GM18870 (cell line): ENCODE results near the gene FAM53B.

Experiments used
- ATAC-seq: cut with Tn5 transposase; IDR thresholded peaks from one replicate; pipeline ENCODE4 v1.9.1; 2021; ENCODE audit warnings: moderate library complexity; ENCODE audit not compliant: unreplicated experiment

The FAM53B gene

DNA sequence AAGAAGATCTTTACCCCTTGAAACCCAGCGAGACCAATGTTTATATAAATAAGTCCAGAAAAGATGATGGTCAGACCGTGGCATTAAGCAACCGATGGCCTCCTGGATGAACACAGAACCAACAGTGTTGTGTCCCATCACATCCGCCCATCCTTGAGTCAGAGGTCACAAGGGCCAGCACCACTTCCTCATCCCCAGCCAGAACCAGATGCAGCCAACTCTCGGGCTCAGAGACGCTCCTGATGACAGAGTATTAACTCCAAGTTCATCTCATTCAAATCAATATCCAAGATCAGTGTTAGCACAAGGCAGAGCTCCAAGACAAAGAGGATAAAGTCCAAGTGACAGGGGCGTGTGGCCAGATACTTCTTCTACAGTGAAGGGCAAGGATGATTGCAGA, 63.5 kb downstream of the FAM53B start:
- no peak for ATAC-seq

DNA sequence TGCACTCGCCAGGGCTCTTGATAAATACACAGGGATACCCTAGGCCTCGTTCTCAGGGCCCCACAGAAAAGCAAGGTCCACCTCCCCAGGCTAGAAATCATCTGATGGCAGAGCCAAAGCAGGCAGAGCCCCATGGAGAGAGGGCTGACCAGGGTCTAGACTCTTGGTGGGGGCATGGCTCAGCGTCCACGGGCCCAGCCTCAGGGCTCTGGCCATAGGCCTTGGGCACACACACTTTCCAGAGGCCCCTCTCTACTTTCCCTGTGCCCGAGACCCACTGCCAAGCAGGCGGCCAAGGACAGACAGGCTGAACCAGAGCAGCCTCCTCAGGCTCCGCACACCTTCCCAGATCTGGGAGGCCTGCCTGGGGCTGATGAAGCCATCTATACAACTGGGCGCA, 64.8 kb downstream of the FAM53B start:
- no peak for ATAC-seq

DNA sequence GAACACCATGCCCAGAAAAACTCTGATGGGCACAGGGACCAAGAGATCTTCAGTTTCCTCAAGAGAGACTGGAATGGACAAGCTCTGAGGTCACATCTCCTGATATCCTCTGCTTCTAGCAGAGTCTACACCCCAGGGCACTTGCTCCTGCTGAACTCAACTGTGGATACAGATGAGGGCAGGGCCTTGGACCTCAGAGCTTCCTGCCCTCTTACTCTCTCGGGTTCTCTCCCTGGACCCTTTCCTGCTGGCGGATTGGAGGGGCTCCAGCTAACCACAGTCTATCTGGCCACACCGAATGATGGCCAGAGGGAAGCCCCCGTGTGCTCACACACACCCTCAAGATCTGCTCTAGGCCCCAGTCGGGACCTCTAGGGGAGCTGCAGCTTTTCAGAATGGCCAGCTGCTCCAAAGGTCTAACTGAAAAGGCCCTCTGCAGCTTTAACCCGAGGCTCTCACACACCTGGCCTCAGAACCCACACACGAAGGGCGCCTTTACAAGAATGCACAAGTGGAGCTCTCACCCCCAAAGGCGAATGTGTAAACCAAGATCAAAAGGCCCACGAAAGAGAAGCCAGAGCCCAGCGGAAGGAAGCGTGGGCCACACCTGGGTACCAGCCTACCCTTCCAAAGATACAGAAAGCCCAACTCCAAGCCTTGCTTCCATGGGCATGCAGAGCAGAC, 65.5 kb downstream of the FAM53B start:
- ATAC-seq, result no peak

DNA sequence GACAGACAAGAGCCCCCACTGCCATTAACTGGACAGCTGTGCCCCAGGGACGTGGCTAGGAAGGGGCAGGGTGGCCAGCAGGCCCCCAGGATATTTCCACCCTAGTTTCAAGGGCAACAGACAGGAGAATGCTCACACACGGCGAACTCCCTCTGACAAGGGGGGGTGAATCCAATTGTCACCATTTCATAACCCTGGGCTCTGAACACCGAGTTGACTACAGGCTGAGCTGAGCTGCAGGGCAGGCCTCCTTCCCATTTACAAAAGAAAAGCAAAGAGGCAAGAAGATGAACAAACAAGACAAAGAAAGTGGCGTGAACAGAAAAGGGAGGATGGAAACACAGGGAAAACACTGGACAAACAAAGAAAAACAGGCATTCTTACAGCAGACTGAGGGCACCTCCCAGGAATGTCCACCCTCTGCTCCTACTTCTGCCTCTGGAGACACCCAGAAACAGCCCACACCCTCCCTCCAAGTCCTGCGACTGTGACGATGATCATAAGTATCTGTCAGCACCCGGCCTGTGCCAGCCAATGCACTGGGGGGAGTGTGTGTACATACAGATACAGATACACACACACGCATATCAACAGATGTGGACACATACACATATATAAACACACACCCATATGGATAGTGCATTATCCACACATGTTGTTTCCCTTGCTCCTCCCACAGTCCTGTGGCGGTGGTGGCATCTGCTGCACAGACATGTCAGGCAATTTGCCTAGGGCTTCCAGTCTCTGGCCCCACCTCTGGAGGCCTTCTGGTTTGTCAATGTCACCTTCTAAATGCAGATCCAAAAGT, 66.2 kb downstream of the FAM53B start:
- ATAC-seq, result no peak

DNA sequence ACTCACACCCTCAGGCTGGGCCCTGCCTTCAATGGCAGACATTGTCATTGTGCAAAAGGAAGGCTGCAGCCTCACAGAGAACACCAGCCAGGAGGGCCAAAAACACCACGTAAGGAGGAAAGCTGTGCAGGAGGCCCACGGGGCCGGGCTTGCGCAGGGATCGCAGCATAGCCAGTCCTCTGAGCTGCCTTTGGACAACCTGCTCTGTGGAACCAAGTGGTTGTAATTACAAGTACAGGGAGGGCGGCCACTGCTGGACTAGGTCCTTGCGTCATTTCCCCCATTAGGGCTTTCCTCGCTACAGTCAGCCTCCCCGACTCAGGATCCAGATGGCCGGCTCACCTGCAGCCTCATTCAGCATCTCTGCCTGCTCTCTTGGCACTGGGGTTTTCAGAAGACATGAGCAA, 66.9 kb downstream of the FAM53B start:
- ATAC-seq, result no peak

GRCh38 chr10:124676416-124677062, 67.6 kb downstream of the FAM53B start:
- ATAC-seq, result no peak

DNA sequence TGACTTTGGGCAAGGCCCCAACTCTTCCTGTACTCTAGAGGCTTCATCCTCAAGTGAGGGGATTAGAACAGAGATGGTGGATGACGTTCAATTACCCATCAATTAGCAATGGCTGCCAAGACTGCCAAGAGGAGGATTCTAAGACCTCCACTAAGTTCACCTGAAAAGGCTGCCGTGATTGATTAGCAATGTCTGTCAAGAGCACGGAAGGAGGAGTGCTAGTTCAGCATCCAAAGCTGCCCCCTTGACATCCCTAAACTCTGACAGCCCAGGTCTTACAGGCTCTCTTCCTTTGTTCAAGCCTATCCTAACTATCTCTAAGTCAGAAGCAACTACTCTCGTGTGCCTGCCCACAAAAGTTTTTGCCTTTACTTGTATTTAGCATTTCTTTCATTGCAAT, 68.4 kb downstream of the FAM53B start:
- no peak for ATAC-seq

DNA sequence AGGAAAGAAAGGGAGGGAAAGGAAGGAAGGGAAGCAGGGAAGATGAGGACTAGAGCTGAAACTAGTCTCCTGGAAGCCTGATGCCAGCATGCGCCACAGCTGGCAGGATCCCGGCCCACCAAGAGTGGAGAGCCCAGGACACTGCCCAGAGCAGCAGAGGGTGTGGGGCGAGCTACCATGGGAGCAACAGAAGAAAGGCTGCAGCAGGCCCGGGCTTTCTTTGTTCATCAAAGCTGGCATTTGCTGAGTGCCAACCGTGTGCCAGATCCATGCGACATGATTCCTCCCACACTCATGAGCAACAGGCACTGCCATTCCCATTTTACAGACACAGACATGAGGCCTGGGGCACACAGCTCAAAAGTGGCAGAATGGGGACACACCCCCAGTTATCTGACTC, 68.9 kb downstream of the FAM53B start:
- no peak for ATAC-seq

DNA sequence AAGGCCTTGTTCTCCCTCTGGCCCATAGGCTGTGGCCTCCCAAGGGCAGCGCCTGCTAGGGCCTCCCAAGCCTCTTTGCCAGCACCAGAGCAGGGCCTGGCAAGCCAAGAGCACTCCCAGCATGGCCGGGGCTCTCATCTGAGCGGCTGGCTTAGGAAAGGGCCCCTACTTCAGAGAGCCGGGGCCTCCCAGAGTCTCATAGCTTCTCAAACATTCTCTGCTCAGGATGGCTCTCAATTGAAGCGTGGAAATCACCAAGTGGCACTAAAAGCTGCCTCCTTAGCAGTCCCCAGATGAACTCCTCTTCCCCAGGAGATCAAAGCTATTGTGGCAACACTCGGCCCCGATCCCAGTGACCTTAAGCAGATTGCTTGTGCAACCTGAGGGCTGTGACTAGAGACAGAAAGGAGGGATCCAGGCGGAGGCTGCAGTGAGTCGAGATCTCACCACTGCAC, 69.4 kb downstream of the FAM53B start:
- no peak for ATAC-seq

- no peak for ATAC-seq
These were observed 72.0 kb downstream of the FAM53B start for GRCh38 chr10:124672181-124672638.

DNA sequence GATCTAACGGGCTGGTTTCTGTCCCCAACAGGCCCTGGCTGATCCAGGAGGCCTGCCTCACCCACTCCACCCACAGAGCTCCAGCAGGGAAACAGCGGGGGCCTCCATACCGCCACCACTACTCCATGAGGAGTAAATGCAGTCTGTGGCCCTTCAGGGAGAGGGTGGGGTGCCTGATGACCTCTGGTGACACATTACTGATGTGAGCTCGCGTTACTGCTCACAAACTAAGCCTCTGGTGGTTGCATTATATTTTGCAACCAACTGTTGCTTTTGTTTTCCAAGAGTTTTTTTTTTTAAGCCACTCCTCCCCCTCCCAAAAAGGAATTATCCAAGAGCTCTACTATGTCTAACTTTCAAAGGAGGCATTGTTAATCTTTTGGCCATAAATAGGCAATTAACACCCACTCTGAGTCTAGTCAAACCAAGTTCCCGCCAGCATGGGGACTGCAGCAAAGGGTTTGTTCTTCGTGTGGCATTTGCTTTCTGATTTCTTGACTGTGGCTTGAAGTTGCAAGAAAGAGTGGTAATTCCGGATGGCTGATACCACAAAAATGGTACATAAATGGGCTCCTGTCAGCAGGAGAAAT, 72.6 kb downstream of the FAM53B start:
- ATAC-seq, result no peak

GRCh38 chr10:124670849-124671248, 73.3 kb downstream of the FAM53B start:
- ATAC-seq, result no peak

DNA sequence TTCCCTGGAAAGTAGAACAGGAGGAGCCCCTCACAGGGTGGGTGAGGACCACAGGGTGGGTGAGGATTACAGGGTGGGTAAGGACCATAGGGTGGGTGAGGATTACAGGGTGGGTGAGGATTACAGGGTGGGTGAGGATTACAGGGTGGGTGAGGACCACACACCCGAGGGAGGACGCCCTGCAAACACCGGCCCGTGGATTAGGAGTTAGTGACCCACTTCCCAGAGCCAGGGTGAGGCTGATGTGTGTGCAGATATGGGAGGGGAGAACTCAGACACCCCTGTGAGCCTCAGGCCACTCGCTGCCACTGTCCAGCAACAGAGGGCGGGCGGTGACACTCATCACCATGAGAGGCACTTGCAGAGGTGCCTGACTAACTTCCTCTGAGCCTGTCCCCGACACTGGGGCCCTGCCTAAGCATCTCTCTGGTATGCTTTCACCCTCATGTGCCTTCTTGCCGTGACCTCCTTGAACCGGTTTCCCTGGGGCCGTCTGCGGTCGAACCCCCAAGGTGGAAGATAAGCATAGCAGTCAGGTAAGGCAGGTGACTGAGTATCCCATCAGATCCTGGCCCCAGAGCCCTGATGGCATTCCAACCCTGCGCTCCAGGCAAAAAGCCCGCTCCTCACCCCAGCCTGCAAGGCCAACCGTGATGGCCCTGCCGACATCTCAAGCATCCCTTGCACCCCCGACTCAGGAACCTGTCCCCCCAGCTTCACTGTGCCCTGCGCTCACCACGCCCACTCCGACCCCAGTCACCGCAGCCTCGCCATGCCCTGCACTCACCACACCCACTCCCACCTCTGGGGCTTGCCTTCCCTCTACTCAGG, 74.1 kb downstream of the FAM53B start:
- no peak for ATAC-seq

DNA sequence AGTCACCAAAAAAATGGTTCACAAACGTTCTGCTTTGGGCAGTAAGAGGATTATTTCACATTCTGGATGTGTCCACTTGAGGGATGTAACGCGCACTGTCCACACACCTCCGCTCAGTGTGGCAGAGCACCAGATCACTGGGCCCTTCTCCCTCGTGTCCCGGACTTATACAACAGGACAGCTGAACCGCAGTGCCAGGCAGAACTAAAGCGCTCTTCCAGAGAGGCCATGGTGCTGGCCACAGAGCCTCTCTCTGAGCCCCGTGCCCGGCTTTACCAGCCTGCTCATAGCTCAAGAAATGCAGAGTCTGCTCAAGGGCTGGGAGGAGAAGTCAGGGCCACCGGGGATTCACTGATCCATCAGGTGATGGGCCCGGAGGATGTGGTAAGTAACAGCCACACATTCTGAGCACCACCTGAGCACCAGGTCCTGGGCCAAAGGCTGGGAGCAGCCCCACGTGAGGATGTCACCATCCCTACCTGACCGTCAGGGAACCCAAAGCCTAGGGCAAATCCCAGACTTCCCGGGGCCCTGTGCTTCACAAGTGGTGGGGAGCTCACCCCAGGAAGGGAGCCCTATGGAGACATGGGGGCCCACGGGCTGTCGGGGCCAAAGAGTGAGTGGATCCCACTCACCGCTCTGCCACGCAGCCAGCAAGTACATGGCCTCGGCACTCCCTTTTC, 74.9 kb downstream of the FAM53B start:
- ATAC-seq, result no peak

DNA sequence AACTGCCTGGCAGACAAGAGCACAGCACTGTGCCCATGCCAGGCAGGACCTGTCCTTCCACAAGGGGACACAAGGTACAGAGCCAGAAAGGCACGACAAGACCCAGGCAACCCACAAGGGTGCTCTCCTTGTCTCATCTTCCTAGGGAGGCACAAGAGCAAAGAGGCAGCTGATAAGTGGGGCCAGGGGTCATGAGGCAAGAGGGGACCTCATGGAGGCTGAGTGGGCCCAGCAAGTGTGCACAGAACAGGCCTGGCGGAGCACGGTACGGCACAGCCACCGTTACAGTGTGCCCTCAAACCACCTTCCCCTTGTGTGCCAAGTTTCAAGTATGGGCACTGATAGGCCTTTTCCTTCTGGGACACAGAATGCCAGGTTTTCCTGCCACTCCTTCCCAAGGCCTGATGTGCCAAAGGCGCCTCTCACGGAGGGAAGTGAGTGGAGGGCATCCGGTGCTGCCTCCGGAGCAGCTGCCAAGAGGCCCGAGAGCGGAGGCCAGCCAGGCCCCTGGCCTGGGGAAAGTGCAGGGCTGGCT, 75.6 kb downstream of the FAM53B start:
- no peak for ATAC-seq

GRCh38 chr10:124667425-124668345, 76.5 kb downstream of the FAM53B start:
- ATAC-seq, result no peak

- ATAC-seq, result no peak
These were observed 77.7 kb downstream of the FAM53B start for GRCh38 chr10:124666494-124666893.

DNA sequence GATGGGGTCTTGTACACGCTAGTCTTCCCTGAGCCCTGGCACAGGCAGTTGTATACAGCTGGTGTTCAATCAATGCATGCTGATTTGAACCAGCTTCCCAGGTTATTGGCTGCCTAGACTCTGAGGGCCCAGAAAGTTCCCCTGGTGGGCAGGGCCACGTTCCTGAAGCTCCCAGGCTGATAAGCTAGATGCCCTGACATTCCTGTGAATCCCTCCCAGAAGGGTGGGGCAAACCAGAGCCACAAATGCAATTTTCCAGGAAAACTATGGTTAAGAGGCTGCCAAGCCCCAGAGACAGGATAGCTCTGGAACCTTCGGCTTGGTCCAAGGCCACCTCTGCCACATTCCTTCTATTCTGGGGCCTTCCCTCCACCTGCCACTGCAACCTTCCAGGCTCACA, 78.2 kb downstream of the FAM53B start:
- no peak for ATAC-seq

DNA sequence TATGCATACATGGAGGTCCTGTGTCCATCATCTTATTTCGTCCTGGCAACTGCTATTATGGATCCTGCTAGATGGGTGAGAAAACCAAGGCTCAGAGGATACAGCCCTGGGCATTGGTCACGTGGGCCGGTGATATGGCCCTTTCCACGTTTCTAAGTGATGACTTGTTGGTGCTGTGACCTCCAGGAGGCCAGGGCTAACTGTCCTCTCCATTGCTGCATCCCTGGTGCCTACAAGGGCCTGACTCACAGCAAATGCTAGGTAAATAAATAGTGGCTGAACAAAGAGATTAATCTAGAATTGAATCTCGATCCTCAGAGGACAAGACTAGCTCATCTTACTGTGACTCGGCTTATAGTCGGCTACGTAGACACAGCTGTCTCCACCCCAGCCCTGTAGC, 78.6 kb downstream of the FAM53B start:
- ATAC-seq, result no peak
